ENCODE results near the gene TPI1. TPM values are rescaled to one million over a fixed set of nuclear protein-coding genes. Genes with fewer than 3 reads are reported as not detected.
"Not testable (repeated sequence)": the region's sequence is repeated elsewhere in the genome, so short reads cannot be mapped to it uniquely, and the experiment has no call there.

TPI1 gene
- polyA plus RNA-seq, 3 donors, result 446 to 839 (median 764) TPM

DNA sequence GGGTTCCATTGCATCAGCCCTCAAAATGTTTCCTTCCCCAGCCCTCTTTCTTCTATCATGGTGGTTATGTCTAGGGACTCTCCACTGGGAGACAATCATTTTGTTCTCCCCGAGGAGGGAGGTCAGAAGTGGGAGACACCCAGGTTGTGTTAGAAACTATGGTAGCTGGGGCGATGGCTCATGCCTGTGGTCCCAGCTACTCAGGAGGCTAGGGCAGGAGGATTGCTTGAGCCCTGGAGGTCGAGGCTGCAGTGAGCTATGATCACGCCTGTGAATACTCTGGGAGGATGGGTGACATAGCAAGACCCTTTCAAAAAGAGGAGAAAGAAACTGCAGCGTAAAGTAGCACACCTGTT is 24.3 kb downstream of the TPI1 start:
- peaks cover 4% of the 10 kb centered on the region for H3K79me2 ChIP-seq (ENCODE audit: insufficient read depth, low read length)
- no peaks in the 10 kb centered on the region for H3K9me3 ChIP-seq (replicated peaks in 1 of 2; ENCODE audit: control insufficient read depth in 1 of 2, insufficient read depth in 1 of 2, low read length in 2 of 2)
- H3K27me3 ChIP-seq (ENCODE audit: control insufficient read depth in 2 of 2, insufficient read depth in 2 of 2, low read length in 2 of 2), result no peaks in the 10 kb centered on the region
- peak overlapping the region; percentile 87 for H2AFZ ChIP-seq (ENCODE audit: insufficient read depth, low read depth, low read length, poor library complexity, severe bottlenecking)
- intact Hi-C loops (cut with micrococcal nuclease), result loop anchor here (1.0 to 2.0 kb wide), 2 partner anchors 18 to 19 kb away; partner anchors contain the start of gene SPSB2 (in 2 of the 2)
- Mint-ChIP-seq H3K36me3 (peaks cover 0 to 1% of the 10 kb centered on the region in 2 donors), H3K27ac (peak overlapping the region; percentile 83 to 94 (median 90)), H3K27me3 (ENCODE audit: low read depth in 3 of 3) (peaks cover 0 to 1% (median 0%) of the 10 kb centered on the region in 3 donors), H3K4me1 (peaks cover 49% of the 10 kb centered on the region), H3K4me3 (peak overlapping the region; percentile 75 to 82), H3K9me3 (peaks cover 0 to 2% (median 0%) of the 10 kb centered on the region in 7 donors)
- WGBS (ENCODE audit: insufficient coverage), result 86% methylated on average over 1 of the region's 5 CpGs
- H3K27ac ChIP-seq (ENCODE audit: low read depth in 1 of 2, low read length in 2 of 2), result peak overlapping the region; percentile 86 to 88
- H3K36me3 ChIP-seq (replicated peaks in 1 of 2; ENCODE audit: control insufficient read depth in 1 of 2, insufficient read depth in 2 of 2, low read length in 2 of 2), result no peaks in the 10 kb centered on the region
- H3K9ac ChIP-seq (ENCODE audit: insufficient read depth, low read length, poor library complexity, severe bottlenecking), result peak overlapping the region; percentile 69
- H3K4me2 ChIP-seq (replicated peaks; ENCODE audit: extremely low read depth, low read length, poor library complexity, severe bottlenecking), result peak overlapping the region; percentile 82
- H4K20me1 ChIP-seq (ENCODE audit: insufficient read depth, low read length), result no peaks in the 10 kb centered on the region
- peaks cover 50 to 58% of the 10 kb centered on the region in 2 donors for H3K4me1 ChIP-seq (ENCODE audit: control insufficient read depth in 1 of 2, insufficient read depth in 2 of 2, low read length in 2 of 2)
- DNase-seq, result no peak
- TF ChIP-seq, protein P1, sequence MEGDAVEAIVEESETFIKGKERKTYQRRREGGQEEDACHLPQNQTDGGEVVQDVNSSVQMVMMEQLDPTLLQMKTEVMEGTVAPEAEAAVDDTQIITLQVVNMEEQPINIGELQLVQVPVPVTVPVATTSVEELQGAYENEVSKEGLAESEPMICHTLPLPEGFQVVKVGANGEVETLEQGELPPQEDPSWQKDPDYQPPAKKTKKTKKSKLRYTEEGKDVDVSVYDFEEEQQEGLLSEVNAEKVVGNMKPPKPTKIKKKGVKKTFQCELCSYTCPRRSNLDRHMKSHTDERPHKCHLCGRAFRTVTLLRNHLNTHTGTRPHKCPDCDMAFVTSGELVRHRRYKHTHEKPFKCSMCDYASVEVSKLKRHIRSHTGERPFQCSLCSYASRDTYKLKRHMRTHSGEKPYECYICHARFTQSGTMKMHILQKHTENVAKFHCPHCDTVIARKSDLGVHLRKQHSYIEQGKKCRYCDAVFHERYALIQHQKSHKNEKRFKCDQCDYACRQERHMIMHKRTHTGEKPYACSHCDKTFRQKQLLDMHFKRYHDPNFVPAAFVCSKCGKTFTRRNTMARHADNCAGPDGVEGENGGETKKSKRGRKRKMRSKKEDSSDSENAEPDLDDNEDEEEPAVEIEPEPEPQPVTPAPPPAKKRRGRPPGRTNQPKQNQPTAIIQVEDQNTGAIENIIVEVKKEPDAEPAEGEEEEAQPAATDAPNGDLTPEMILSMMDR (IDR thresholded peaks at IDR 0.05), result no peak
- H3K4me3 ChIP-seq (replicated peaks in 1 of 3; ENCODE audit: low read depth in 2 of 3, low read length in 3 of 3), result peak overlapping the region; percentile 40 to 72 (median 59)

GRCh38 chr12:6892683-6893082 is 25.4 kb downstream of the TPI1 start:
- H3K27ac ChIP-seq (ENCODE audit: low read depth in 1 of 2, low read length in 2 of 2); H3K4me3 Mint-ChIP-seq; H3K36me3 Mint-ChIP-seq; H3K9me3 Mint-ChIP-seq; H2AFZ ChIP-seq (ENCODE audit: insufficient read depth, low read depth, low read length, poor library complexity, severe bottlenecking); DNase-seq; intact Hi-C loops (cut with micrococcal nuclease); H3K4me3 ChIP-seq (replicated peaks in 1 of 3; ENCODE audit: low read depth in 2 of 3, low read length in 3 of 3); H3K9me3 ChIP-seq (replicated peaks in 1 of 2; ENCODE audit: control insufficient read depth in 1 of 2, insufficient read depth in 1 of 2, low read length in 2 of 2); H3K4me2 ChIP-seq (replicated peaks; ENCODE audit: extremely low read depth, low read length, poor library complexity, severe bottlenecking); H3K9ac ChIP-seq (ENCODE audit: insufficient read depth, low read length, poor library complexity, severe bottlenecking); H4K20me1 ChIP-seq (ENCODE audit: insufficient read depth, low read length); H3K27me3 Mint-ChIP-seq (ENCODE audit: low read depth in 3 of 3); H3K27me3 ChIP-seq (ENCODE audit: control insufficient read depth in 2 of 2, insufficient read depth in 2 of 2, low read length in 2 of 2); H3K79me2 ChIP-seq (ENCODE audit: insufficient read depth, low read length); H3K27ac Mint-ChIP-seq; H3K36me3 ChIP-seq (replicated peaks in 1 of 2; ENCODE audit: control insufficient read depth in 1 of 2, insufficient read depth in 2 of 2, low read length in 2 of 2): not testable (repeated sequence)
- 95% methylated on average over 3 of the region's 3 CpGs for WGBS (ENCODE audit: insufficient coverage)
- peaks cover 42% of the 10 kb centered on the region for H3K4me1 Mint-ChIP-seq
- H3K4me1 ChIP-seq (ENCODE audit: control insufficient read depth in 1 of 2, insufficient read depth in 2 of 2, low read length in 2 of 2), result peaks cover 40 to 48% of the 10 kb centered on the region in 2 donors

All from CD14-positive monocyte (primary cell).